Endothelial cell (in vitro differentiated cells): ENCODE results near the gene HIVEP2. TPM values are rescaled to one million over a fixed set of nuclear protein-coding genes. Genes with fewer than 3 reads are reported as not detected.
A peak's percentile ranks its signal among the peaks of the same experiment; 100 is the strongest.

Source experiments
- DNase-seq: peaks from one replicate; pipeline ENCODE4 v3.0.0; 2021; ENCODE audit warnings: low spot score
- H3K27ac Mint-ChIP-seq: one replicate; pipeline ENCODE4 v1.8.0; 2021; ENCODE audit warnings: mixed read lengths, inconsistent platforms; ENCODE audit not compliant: unreplicated experiment
- H3K27me3 Mint-ChIP-seq: one replicate; pipeline ENCODE4 v1.8.0; 2021; ENCODE audit warnings: mild to moderate bottlenecking, moderate library complexity, mixed read lengths, inconsistent platforms; ENCODE audit not compliant: unreplicated experiment
- H3K36me3 Mint-ChIP-seq: one replicate; pipeline ENCODE4 v1.8.0; 2021; ENCODE audit warnings: mild to moderate bottlenecking, low read depth, mixed read lengths, inconsistent platforms; ENCODE audit not compliant: unreplicated experiment
- H3K4me1 Mint-ChIP-seq: one replicate; pipeline ENCODE4 v1.8.0; 2021; ENCODE audit warnings: mild to moderate bottlenecking, mixed read lengths, inconsistent platforms; ENCODE audit not compliant: unreplicated experiment
- H3K4me3 Mint-ChIP-seq: one replicate; pipeline ENCODE4 v1.8.0; 2021; ENCODE audit warnings: mild to moderate bottlenecking, mixed read lengths, inconsistent platforms; ENCODE audit not compliant: unreplicated experiment
- H3K9me3 Mint-ChIP-seq: one replicate; pipeline ENCODE4 v1.8.0; 2021; ENCODE audit warnings: mixed read lengths, inconsistent platforms; ENCODE audit not compliant: unreplicated experiment
- CTCF ChIP-seq: fragments of 200-600 bp; sonication (generic); IDR thresholded peaks from one replicate; pipeline ENCODE4 v1.5.0; 2021; ENCODE audit warnings: antibody characterized with exemption; ENCODE audit not compliant: unreplicated experiment
- total RNA-seq: library from RNA; stranded (reverse); fragmentation: NEBNext Ultra II Directional; extraction: Animal tissue kit (Norgen Biotek cat#: 25700); gene quantifications from one replicate; pipeline ENCODE4 v1.2.1, GENCODE V29; 2021; ENCODE audit not compliant: unreplicated experiment

HIVEP2 gene
- total RNA-seq, 1 donor from 2014 or later, result 15.6 TPM

- Mint-ChIP-seq H3K4me3 (peak overlapping the region; percentile 96), H3K4me1 (peaks cover 26% of the 10 kb centered on the region), H3K27ac (peak overlapping the region; percentile 89), H3K9me3 (no peaks in the 10 kb centered on the region), H3K27me3 (peaks cover 21% of the 10 kb centered on the region), H3K36me3 (peaks cover 3% of the 10 kb centered on the region)
- no peak for TF ChIP-seq CTCF
- DNase-seq, result peak; percentile 58
These were observed 637 bp upstream of the HIVEP2 start for GRCh38 chr6:142945446-142946180.

- no peaks in the 10 kb centered on the region for H3K9me3 Mint-ChIP-seq
- peak; percentile 65 for DNase-seq
- peak overlapping the region; percentile 99 for H3K27ac Mint-ChIP-seq
- H3K4me1 Mint-ChIP-seq, result peaks cover 26% of the 10 kb centered on the region
- H3K36me3 Mint-ChIP-seq, result peaks cover 3% of the 10 kb centered on the region
- peaks cover 21% of the 10 kb centered on the region for H3K27me3 Mint-ChIP-seq
- H3K4me3 Mint-ChIP-seq, result peak overlapping the region; percentile 99
- no peak for TF ChIP-seq CTCF
These were observed 590 bp downstream of the HIVEP2 start for GRCh38 chr6:142944124-142945048.

GRCh38 chr6:142943711-142944123 is 1.3 kb downstream of the HIVEP2 start:
- DNase-seq, result peak; percentile 10
- no peak for TF ChIP-seq CTCF
- H3K27ac Mint-ChIP-seq, result peak overlapping the region; percentile 99

GRCh38 chr6:142942805-142943227 is 2.2 kb downstream of the HIVEP2 start:
- peak; percentile 84 for TF ChIP-seq CTCF
- Mint-ChIP-seq H3K27ac (peak overlapping the region; percentile 85), H3K4me3 (no peak overlapping the region), H3K4me1 (peaks cover 26% of the 10 kb centered on the region), H3K9me3 (no peaks in the 10 kb centered on the region), H3K36me3 (peaks cover 3% of the 10 kb centered on the region), H3K27me3 (peaks cover 21% of the 10 kb centered on the region)
- DNase-seq, result no peak

More at GRCh38 chr6:142943711-142944123, 1.3 kb downstream of the HIVEP2 start:
- Mint-ChIP-seq H3K4me3 (peak overlapping the region; percentile 99), H3K36me3 (peaks cover 3% of the 10 kb centered on the region), H3K4me1 (peaks cover 26% of the 10 kb centered on the region), H3K9me3 (no peaks in the 10 kb centered on the region), H3K27me3 (peaks cover 21% of the 10 kb centered on the region)
